ENCODE measurements around the gene MMEL1.
"Not testable (repeated sequence)": the region's sequence is repeated elsewhere in the genome, so short reads cannot be mapped to it uniquely, and the experiment has no call there.

DNA sequence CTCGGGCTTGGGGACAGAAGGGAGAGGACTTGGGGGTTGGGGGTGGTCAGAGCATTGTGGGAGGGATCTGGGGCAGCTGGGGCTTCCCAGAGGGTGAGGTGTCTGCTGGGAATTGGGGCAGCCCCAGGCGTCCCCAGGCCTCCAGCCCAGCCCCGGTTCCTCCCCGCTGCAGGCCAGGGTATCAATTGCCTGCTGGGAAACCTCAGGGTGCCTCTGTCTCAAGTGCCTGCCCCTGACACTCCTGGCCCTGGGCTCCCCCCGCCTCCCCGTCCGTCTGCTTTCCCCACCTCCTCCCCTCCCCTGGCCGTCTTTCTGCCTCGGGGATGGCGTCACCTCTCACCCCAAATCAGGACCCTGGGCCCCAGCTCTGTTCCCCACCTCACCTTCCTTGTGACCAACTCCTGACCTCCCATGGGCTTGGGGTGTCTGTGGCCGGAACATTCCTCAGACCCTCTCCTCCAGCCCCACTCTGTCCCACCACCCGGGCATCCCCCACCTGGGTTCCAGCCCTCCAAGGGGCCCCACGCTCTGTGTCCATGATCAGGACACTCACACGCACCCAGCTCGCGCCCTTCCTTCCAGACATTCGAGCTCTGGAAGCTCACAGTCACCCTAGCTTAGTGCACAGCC lies 64.5 kb downstream of the MMEL1 start:
- not testable (repeated sequence) for TF ChIP-seq ZNF138 (CRISPR knock-in tag; conservative IDR thresholded peaks at IDR 0.05); CBFB (CRISPR knock-in tag; IDR thresholded peaks at IDR 0.05; ENCODE audit: low read depth); ZNF416 (CRISPR knock-in tag; IDR thresholded peaks at IDR 0.05); ETV6 (CRISPR knock-in tag; IDR thresholded peaks at IDR 0.05); GABPB1 (CRISPR knock-in tag; IDR thresholded peaks at IDR 0.05)
- TF ChIP-seq, protein P1, sequence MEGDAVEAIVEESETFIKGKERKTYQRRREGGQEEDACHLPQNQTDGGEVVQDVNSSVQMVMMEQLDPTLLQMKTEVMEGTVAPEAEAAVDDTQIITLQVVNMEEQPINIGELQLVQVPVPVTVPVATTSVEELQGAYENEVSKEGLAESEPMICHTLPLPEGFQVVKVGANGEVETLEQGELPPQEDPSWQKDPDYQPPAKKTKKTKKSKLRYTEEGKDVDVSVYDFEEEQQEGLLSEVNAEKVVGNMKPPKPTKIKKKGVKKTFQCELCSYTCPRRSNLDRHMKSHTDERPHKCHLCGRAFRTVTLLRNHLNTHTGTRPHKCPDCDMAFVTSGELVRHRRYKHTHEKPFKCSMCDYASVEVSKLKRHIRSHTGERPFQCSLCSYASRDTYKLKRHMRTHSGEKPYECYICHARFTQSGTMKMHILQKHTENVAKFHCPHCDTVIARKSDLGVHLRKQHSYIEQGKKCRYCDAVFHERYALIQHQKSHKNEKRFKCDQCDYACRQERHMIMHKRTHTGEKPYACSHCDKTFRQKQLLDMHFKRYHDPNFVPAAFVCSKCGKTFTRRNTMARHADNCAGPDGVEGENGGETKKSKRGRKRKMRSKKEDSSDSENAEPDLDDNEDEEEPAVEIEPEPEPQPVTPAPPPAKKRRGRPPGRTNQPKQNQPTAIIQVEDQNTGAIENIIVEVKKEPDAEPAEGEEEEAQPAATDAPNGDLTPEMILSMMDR (IDR thresholded peaks at IDR 0.05): not testable (repeated sequence)
- TF ChIP-seq, protein P2, sequence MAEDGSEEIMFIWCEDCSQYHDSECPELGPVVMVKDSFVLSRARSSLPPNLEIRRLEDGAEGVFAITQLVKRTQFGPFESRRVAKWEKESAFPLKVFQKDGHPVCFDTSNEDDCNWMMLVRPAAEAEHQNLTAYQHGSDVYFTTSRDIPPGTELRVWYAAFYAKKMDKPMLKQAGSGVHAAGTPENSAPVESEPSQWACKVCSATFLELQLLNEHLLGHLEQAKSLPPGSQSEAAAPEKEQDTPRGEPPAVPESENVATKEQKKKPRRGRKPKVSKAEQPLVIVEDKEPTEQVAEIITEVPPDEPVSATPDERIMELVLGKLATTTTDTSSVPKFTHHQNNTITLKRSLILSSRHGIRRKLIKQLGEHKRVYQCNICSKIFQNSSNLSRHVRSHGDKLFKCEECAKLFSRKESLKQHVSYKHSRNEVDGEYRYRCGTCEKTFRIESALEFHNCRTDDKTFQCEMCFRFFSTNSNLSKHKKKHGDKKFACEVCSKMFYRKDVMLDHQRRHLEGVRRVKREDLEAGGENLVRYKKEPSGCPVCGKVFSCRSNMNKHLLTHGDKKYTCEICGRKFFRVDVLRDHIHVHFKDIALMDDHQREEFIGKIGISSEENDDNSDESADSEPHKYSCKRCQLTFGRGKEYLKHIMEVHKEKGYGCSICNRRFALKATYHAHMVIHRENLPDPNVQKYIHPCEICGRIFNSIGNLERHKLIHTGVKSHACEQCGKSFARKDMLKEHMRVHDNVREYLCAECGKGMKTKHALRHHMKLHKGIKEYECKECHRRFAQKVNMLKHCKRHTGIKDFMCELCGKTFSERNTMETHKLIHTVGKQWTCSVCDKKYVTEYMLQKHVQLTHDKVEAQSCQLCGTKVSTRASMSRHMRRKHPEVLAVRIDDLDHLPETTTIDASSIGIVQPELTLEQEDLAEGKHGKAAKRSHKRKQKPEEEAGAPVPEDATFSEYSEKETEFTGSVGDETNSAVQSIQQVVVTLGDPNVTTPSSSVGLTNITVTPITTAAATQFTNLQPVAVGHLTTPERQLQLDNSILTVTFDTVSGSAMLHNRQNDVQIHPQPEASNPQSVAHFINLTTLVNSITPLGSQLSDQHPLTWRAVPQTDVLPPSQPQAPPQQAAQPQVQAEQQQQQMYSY (CRISPR knock-in tag; IDR thresholded peaks at IDR 0.05): not testable (repeated sequence)
- TF ChIP-seq, protein P3, sequence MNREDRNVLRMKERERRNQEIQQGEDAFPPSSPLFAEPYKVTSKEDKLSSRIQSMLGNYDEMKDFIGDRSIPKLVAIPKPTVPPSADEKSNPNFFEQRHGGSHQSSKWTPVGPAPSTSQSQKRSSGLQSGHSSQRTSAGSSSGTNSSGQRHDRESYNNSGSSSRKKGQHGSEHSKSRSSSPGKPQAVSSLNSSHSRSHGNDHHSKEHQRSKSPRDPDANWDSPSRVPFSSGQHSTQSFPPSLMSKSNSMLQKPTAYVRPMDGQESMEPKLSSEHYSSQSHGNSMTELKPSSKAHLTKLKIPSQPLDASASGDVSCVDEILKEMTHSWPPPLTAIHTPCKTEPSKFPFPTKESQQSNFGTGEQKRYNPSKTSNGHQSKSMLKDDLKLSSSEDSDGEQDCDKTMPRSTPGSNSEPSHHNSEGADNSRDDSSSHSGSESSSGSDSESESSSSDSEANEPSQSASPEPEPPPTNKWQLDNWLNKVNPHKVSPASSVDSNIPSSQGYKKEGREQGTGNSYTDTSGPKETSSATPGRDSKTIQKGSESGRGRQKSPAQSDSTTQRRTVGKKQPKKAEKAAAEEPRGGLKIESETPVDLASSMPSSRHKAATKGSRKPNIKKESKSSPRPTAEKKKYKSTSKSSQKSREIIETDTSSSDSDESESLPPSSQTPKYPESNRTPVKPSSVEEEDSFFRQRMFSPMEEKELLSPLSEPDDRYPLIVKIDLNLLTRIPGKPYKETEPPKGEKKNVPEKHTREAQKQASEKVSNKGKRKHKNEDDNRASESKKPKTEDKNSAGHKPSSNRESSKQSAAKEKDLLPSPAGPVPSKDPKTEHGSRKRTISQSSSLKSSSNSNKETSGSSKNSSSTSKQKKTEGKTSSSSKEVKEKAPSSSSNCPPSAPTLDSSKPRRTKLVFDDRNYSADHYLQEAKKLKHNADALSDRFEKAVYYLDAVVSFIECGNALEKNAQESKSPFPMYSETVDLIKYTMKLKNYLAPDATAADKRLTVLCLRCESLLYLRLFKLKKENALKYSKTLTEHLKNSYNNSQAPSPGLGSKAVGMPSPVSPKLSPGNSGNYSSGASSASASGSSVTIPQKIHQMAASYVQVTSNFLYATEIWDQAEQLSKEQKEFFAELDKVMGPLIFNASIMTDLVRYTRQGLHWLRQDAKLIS (CRISPR knock-in tag; IDR thresholded peaks at IDR 0.05; ENCODE audit: borderline replicate concordance): not testable (repeated sequence)
- TF ChIP-seq, protein P4, sequence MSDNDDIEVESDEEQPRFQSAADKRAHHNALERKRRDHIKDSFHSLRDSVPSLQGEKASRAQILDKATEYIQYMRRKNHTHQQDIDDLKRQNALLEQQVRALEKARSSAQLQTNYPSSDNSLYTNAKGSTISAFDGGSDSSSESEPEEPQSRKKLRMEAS (CRISPR knock-in tag; IDR thresholded peaks at IDR 0.05): not testable (repeated sequence)
- TF ChIP-seq, protein P5, sequence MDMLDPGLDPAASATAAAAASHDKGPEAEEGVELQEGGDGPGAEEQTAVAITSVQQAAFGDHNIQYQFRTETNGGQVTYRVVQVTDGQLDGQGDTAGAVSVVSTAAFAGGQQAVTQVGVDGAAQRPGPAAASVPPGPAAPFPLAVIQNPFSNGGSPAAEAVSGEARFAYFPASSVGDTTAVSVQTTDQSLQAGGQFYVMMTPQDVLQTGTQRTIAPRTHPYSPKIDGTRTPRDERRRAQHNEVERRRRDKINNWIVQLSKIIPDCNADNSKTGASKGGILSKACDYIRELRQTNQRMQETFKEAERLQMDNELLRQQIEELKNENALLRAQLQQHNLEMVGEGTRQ (CRISPR knock-in tag; IDR thresholded peaks at IDR 0.05): not testable (repeated sequence)
- TF ChIP-seq, protein P6, sequence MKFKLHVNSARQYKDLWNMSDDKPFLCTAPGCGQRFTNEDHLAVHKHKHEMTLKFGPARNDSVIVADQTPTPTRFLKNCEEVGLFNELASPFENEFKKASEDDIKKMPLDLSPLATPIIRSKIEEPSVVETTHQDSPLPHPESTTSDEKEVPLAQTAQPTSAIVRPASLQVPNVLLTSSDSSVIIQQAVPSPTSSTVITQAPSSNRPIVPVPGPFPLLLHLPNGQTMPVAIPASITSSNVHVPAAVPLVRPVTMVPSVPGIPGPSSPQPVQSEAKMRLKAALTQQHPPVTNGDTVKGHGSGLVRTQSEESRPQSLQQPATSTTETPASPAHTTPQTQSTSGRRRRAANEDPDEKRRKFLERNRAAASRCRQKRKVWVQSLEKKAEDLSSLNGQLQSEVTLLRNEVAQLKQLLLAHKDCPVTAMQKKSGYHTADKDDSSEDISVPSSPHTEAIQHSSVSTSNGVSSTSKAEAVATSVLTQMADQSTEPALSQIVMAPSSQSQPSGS (CRISPR knock-in tag; IDR thresholded peaks at IDR 0.05; ENCODE audit: borderline replicate concordance, low read depth): not testable (repeated sequence)
